ENCODE data around the gene NAA60. TPM values are rescaled to one million over a fixed set of nuclear protein-coding genes. Genes with fewer than 3 reads are reported as not detected.
"Not testable (repeated sequence)": the region's sequence is repeated elsewhere in the genome, so short reads cannot be mapped to it uniquely, and the experiment has no call there.

The NAA60 gene
- polyA plus RNA-seq, 1 donor (not counting 4 experiments of a cell fraction or from before 2014, with no cell fraction given) = 30.3 TPM

- Histone ChIP-seq H3K4me2 (ENCODE audit: control insufficient read depth, extremely low read depth, insufficient read depth, low read depth, low read length) (no peak overlapping the region), H3K9ac (ENCODE audit: control insufficient read depth, extremely low read depth, insufficient read depth, low read length) (no peak overlapping the region), H3K9me3 (ENCODE audit: control insufficient read depth, low read depth, low read length) (no peaks in the 10 kb centered on the region), H3K36me3 (ENCODE audit: control insufficient read depth in 2 of 2, extremely low read depth in 1 of 2, insufficient read depth in 2 of 2, low read length in 2 of 2) (peaks cover 4 to 8% of the 10 kb centered on the region in 2 experiments), H4K20me1 (ENCODE audit: control insufficient read depth, extremely low read depth, insufficient read depth, low read length) (peaks cover 19% of the 10 kb centered on the region), H3K4me3 (ENCODE audit: control insufficient read depth in 2 of 3, extremely low read depth in 1 of 3, insufficient read depth in 2 of 3, low read depth in 1 of 3, low read length in 3 of 3) (no peak overlapping the region), H3K27me3 (ENCODE audit: control insufficient read depth, extremely low read depth, insufficient read depth, low read length) (no peaks in the 10 kb centered on the region), H2AFZ (ENCODE audit: control insufficient read depth, low read length) (no peak overlapping the region), H3K4me1 (ENCODE audit: control insufficient read depth, extremely low read depth, insufficient read depth, low read length) (no peaks in the 10 kb centered on the region), H3K27ac (ENCODE audit: control insufficient read depth, insufficient read depth, low read length) (no peak overlapping the region), H3K9me1 (ENCODE audit: control insufficient read depth, extremely low read depth, insufficient read depth, low read length) (peaks cover 2% of the 10 kb centered on the region), H3K79me2 (ENCODE audit: control insufficient read depth, insufficient read depth, low read length) (peaks cover 91% of the 10 kb centered on the region)
- TF ChIP-seq EZH2 (IDR thresholded peaks at IDR 0.05; ENCODE audit: low read length) (no peak), CTCF (optimal IDR thresholded peaks at IDR 0.05 in 1 of 3, IDR thresholded peaks at IDR 0.05 in 1 of 3, conservative IDR thresholded peaks at IDR 0.05 in 1 of 3; ENCODE audit: extremely low read depth in 1 of 3, insufficient read depth in 2 of 3, low read length in 3 of 3) (no peak)
- DNase-seq (ENCODE audit: low read depth, low spot score) (no peak), FAIRE-seq (no peak)
- dilution Hi-C loops (cut with MboI; ENCODE audit: extremely low pct_ligation_motif_present, low sequenced_read_pairs) = no loop called here
Observed at GRCh38 chr16:3471518-3472176, 28.2 kb downstream of the NAA60 start.

GRCh38 chr16:3472878-3473595 lies 29.6 kb downstream of the NAA60 start:
- H3K9me3 ChIP-seq (ENCODE audit: control insufficient read depth, low read depth, low read length) = no peaks in the 10 kb centered on the region
- peaks cover 15% of the 10 kb centered on the region for H4K20me1 ChIP-seq (ENCODE audit: control insufficient read depth, extremely low read depth, insufficient read depth, low read length)
- H3K27ac ChIP-seq (ENCODE audit: control insufficient read depth, insufficient read depth, low read length) = no peak overlapping the region

GRCh38 chr16:3473596-3473943 lies 30.1 kb downstream of the NAA60 start:
- H3K4me2 ChIP-seq (ENCODE audit: control insufficient read depth, extremely low read depth, insufficient read depth, low read depth, low read length); H3K27ac ChIP-seq (ENCODE audit: control insufficient read depth, insufficient read depth, low read length); dilution Hi-C loops (cut with MboI; ENCODE audit: extremely low pct_ligation_motif_present, low sequenced_read_pairs); FAIRE-seq; H3K4me3 ChIP-seq (ENCODE audit: control insufficient read depth in 2 of 3, extremely low read depth in 1 of 3, insufficient read depth in 2 of 3, low read depth in 1 of 3, low read length in 3 of 3); H3K9ac ChIP-seq (ENCODE audit: control insufficient read depth, extremely low read depth, insufficient read depth, low read length); H3K9me3 ChIP-seq (ENCODE audit: control insufficient read depth, low read depth, low read length); DNase-seq (ENCODE audit: low read depth, low spot score); H3K4me1 ChIP-seq (ENCODE audit: control insufficient read depth, extremely low read depth, insufficient read depth, low read length); H3K9me1 ChIP-seq (ENCODE audit: control insufficient read depth, extremely low read depth, insufficient read depth, low read length); H3K36me3 ChIP-seq (ENCODE audit: control insufficient read depth in 2 of 2, extremely low read depth in 1 of 2, insufficient read depth in 2 of 2, low read length in 2 of 2); H3K27me3 ChIP-seq (ENCODE audit: control insufficient read depth, extremely low read depth, insufficient read depth, low read length); H2AFZ ChIP-seq (ENCODE audit: control insufficient read depth, low read length): not testable (repeated sequence)
- Histone ChIP-seq H3K79me2 (ENCODE audit: control insufficient read depth, insufficient read depth, low read length) (peaks cover 81% of the 10 kb centered on the region), H4K20me1 (ENCODE audit: control insufficient read depth, extremely low read depth, insufficient read depth, low read length) (peaks cover 13% of the 10 kb centered on the region)

More at GRCh38 chr16:3472878-3473595, 29.6 kb downstream of the NAA60 start:
- Histone ChIP-seq H3K4me3 (ENCODE audit: control insufficient read depth in 2 of 3, extremely low read depth in 1 of 3, insufficient read depth in 2 of 3, low read depth in 1 of 3, low read length in 3 of 3) (no peak overlapping the region), H3K9me1 (ENCODE audit: control insufficient read depth, extremely low read depth, insufficient read depth, low read length) (no peaks in the 10 kb centered on the region), H3K79me2 (ENCODE audit: control insufficient read depth, insufficient read depth, low read length) (peaks cover 81% of the 10 kb centered on the region), H3K36me3 (ENCODE audit: control insufficient read depth in 2 of 2, extremely low read depth in 1 of 2, insufficient read depth in 2 of 2, low read length in 2 of 2) (peaks cover 2 to 8% of the 10 kb centered on the region in 2 experiments), H3K4me1 (ENCODE audit: control insufficient read depth, extremely low read depth, insufficient read depth, low read length) (no peaks in the 10 kb centered on the region), H3K27me3 (ENCODE audit: control insufficient read depth, extremely low read depth, insufficient read depth, low read length) (no peaks in the 10 kb centered on the region), H2AFZ (ENCODE audit: control insufficient read depth, low read length) (no peak overlapping the region), H3K4me2 (ENCODE audit: control insufficient read depth, extremely low read depth, insufficient read depth, low read depth, low read length) (no peak overlapping the region), H3K9ac (ENCODE audit: control insufficient read depth, extremely low read depth, insufficient read depth, low read length) (no peak overlapping the region)
- FAIRE-seq (no peak), DNase-seq (ENCODE audit: low read depth, low spot score) (no peak)
- TF ChIP-seq EZH2 (IDR thresholded peaks at IDR 0.05; ENCODE audit: low read length) = no peak
- TF ChIP-seq CTCF (optimal IDR thresholded peaks at IDR 0.05 in 1 of 3, IDR thresholded peaks at IDR 0.05 in 1 of 3, conservative IDR thresholded peaks at IDR 0.05 in 1 of 3; ENCODE audit: extremely low read depth in 1 of 3, insufficient read depth in 2 of 3, low read length in 3 of 3) = no peak
- dilution Hi-C loops (cut with MboI; ENCODE audit: extremely low pct_ligation_motif_present, low sequenced_read_pairs) = no loop called here
